SH-SY5Y (cell line): ENCODE results near the gene CARNS1.

Source experiments
- GATA2 ChIP-seq: IDR thresholded peaks from 2 replicates; pipeline ENCODE4 v1.6.1; 2011; ENCODE audit warnings: mild to moderate bottlenecking, low read depth, low read length
- GATA3 ChIP-seq: IDR thresholded peaks from 2 replicates; pipeline ENCODE4 v1.6.1; 2011; ENCODE audit warnings: low read depth, mild to moderate bottlenecking, low read length, moderate library complexity

The CARNS1 gene

GRCh38 chr11:67415501-67416304 is at the start of gene CARNS1:
TSS of gene CARNS1 (plus strand) at chr11:67415678. CDS start at chr11:67416200, 522 bp downstream.
- TF ChIP-seq GATA2 (no peak), GATA3 (no peak)

GRCh38 chr11:67365736-67366444 is 49.6 kb upstream of the CARNS1 start:
- TF ChIP-seq GATA3 (no peak), GATA2 (no peak)

DNA sequence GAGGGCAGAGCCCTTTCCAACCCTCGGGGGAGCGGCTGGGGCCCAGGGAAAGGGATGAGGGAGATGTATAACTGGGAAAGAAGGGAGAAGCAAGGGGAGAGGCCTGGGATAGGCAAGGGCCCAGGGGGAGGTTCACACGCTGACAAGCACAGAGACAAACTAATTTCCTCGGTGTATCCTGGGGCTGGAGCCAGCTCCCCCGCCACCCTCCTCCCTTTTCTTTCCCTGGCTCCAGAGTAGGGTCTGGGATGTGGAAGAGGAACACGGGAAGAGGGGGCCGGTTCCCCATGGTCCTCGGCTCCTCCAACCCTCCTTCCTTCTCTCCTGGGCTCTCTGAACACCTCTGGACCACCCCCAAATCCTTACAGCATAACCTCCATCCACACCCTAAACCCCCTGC is 48.9 kb upstream of the CARNS1 start:
- TF ChIP-seq GATA2: no peak

DNA sequence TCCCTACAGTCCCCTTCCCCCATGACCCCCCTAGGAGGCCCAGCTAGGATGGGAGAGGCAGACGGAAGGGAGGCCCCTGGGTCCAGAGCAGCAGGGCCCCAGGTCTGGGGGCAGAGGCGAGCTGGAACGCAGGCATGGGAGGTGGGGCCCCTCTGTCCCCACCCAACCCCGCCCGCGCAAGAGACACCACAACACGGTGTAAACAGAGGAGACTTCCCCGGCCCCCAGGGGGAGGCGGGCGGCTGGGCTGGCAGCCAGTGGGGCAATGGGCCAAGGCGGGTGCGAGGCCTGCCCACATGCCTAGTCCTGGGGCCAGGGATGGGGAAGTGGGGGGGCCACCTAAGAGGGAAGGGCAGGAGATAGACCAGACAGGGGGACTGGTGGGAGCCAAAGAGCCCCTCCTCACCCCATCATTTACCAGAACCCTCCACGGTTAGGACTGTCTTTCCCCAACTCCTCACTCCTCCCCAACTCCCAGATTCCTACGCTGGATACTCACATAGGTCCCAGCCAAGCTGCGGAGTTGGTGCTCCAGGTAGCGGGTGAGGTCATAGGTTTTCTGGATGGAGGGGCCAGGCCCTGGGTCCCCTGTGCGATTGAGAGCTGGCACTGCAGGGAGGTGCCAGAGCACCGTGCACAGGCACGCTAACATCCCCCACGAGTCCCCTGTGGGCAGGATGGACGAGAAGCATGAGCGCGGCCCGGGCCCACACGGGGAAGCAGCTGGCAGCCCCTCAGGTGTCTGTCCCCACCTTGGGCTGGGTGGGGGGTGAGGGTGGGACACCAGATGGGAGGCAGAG is 48.3 kb upstream of the CARNS1 start:
- no peak for TF ChIP-seq GATA3

- no peak for TF ChIP-seq GATA2
- no peak for TF ChIP-seq GATA3
These were observed 47.7 kb upstream of the CARNS1 start for GRCh38 chr11:67367761-67368227.

DNA sequence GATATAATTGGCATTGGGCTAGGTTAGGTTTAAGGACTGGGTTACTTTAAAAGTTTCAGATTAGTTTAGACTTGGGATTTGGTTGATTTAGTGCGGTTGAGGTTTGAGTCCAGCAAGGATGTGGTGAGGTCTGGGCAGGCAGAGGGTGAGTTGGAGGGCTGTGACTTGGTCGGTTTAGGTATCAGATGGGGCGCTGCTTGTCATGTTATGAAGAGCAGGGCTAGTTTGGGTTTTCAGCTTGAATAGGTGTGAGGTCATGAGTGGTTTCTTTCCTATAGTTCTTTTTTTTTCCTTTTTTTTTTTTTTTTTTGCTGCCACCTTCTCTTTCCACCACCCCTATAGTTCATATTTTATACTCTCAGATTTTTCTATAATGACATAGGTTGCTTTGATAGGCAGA is 46.9 kb upstream of the CARNS1 start:
- TF ChIP-seq GATA3: no peak
- TF ChIP-seq GATA2: no peak

- TF ChIP-seq GATA2 (no peak), GATA3 (no peak)
These were observed 46.2 kb upstream of the CARNS1 start for GRCh38 chr11:67369275-67369674.

DNA sequence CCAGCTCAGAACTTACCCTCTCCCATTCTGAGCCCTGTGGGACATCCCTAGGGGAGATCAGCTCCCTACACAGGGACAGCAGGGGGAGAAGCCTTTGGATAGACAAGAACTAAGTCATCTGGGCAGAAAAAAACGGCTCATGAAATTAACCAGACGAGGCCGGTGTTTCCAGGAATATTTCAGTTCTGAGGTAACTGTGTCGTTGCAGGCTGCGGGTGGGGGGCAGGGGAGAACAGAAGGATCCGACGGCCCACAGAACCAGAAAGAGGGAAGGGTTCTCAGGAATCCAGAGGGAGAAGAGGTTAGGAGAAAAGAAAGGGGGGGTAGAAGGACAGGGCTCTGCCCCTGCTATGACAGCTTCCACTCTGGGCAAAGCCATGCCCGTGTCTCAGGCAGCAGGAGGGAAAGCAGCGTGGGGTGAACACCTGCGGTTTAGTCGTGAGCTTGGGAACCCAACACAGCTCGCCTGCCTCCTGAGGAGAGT is 45.6 kb upstream of the CARNS1 start:
- TF ChIP-seq GATA3 (no peak), GATA2 (no peak)

DNA sequence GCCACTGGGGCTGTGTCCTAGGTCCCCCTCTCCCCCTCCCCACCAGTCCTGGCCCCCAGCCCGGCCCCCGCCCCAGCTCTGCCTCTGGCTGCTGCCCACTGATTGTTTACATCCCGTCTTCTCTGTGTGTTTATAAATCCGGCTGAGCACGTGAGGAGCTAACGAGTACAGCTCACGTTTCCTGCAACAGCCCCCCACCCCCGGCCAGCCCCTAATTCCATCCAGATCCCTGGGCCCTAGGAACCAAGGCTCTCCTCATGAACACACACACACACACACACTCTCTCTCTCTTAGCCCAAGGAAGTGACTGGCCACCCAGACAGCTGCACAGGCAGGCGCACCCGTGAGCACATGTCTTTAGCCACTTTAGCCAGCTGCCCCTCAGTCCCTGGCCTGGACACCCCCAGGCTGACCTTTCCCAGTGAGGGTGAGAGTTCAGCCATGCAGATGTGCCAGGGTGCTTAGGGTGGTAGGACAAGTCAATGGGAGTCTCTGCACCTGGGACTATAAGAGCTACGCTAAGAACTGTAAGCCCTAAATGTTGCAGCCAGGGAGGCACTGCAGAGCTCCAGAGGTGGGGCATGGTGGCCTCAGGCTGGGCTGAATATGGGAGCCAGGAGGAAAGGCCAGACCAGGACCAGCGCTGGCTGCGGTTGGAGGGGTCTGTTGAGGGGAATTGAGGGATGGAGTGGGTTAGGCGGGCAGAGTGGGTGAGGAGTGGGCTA is 45.0 kb upstream of the CARNS1 start:
- TF ChIP-seq GATA3 (no peak), GATA2 (no peak)

- TF ChIP-seq GATA2 (no peak), GATA3 (no peak)
These were observed 44.1 kb upstream of the CARNS1 start for GRCh38 chr11:67371189-67371910.

DNA sequence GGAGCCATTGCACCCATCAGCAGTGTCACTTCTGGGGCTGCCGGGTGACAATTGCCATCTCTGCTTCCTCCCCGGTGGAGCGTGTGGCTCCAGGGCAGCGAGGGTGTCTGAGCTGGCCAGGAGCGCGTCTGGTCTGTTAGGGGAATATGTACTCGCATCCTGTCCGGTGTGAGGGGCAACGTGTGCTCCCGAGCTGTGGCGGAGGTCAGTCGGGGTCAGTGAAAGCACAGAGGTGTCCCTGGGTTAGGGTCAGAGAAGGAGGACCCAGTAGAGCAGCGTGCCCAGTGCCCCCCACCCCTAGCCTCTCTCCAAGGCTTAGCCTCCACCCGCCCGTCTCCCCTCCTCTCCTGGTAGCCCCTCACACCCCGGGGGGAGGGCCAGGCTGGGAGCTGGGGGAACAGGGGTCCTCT is 43.6 kb upstream of the CARNS1 start:
- TF ChIP-seq GATA2 (no peak), GATA3 (no peak)

DNA sequence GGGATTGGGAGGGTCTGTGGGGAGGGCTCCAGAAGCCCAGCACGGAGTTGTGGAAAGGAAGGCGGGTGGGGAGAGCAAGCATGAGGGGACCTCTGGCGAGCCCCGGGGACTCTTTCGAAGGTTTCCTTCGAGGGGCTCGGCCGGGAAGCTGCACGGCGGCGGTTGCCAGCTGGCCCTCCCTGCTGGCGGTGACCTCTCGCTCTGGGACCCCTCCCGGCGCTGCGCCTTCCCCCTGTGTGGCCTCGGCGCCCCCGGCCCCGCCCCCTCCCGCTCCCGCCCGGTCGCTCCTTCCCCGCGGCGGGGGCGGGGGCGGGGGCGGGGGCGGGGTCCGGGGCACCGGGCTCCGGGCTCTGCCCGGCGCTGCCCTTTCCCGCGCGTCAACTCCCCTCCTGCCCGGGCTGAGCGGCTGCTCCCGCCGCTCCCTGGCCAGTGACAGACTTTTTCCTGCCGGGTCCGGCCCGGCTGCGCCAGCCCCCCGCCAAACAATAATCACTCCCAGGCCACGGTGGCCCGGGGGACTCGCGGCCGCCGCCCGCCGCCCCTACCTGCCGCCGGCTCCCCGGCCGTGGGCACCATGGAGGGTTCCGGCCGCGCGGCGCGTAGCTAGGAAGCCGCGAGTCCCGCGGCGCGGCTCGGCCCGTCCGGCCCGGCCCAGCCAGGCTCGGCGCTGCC is 43.0 kb upstream of the CARNS1 start:
- no peak for TF ChIP-seq GATA3
- no peak for TF ChIP-seq GATA2
